Right forelimb (tissue), 1 donor: ENCODE measurements around the gene SMIM14.
"Not testable (repeated sequence)": the region's sequence is repeated elsewhere in the genome, so short reads cannot be mapped to it uniquely, and the experiment has no call there.

Experiments
- DNase-seq: peaks from one replicate; pipeline ENCODE4 v3.0.0-alpha.2; 2018

Gene SMIM14

DNA sequence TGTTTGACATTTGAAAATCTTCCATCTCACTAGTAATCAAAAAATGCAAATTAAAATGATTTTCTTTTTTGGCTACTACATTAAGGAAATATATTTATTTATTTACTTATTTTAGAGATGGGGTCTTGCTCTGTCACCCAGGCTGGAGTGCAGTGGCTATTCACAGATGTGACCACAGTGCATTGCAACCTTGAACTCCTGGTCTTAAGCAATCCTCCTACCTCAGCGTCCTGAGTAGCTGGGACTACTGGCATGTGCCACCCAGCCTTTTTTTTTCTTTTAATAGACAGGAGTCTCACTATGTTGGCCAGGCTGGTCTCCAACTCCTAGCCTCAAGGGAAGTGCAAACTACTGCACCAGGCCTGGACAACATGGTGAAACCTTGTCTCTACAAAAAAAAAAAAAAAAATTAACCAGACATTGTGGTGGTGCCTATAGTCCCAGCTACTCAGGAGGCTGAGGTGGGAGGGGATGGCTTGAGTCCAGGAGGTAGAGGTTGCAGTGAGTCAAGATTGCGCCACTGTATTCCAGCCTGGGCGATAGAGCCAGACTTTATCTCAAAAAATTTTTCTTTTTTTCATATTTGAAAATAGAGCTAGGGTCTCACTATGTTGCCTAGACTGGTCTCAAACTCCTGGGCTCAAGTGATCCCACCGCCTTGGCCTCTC, 4.4 kb upstream of the SMIM14 start:
- DNase-seq = no peak

DNA sequence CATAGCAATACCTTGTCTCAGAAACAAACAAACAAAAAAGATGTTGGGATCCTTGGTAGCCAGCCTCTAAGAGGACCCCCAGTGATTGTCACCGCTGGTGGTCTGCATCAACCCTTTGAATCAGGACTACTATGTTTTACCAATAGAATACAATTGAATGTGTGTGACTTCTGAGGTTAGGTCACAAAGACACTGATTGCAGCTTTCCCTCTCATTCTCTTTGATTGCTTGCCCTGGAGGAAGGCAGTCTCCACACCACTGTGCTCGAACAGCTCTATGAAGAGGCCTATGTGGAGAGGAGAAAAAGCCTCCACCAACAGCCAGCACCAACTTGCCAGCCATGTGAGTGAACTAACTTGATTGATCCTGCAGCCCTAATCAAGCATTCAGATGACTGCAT, 2.8 kb upstream of the SMIM14 start:
- no peak for DNase-seq

DNA sequence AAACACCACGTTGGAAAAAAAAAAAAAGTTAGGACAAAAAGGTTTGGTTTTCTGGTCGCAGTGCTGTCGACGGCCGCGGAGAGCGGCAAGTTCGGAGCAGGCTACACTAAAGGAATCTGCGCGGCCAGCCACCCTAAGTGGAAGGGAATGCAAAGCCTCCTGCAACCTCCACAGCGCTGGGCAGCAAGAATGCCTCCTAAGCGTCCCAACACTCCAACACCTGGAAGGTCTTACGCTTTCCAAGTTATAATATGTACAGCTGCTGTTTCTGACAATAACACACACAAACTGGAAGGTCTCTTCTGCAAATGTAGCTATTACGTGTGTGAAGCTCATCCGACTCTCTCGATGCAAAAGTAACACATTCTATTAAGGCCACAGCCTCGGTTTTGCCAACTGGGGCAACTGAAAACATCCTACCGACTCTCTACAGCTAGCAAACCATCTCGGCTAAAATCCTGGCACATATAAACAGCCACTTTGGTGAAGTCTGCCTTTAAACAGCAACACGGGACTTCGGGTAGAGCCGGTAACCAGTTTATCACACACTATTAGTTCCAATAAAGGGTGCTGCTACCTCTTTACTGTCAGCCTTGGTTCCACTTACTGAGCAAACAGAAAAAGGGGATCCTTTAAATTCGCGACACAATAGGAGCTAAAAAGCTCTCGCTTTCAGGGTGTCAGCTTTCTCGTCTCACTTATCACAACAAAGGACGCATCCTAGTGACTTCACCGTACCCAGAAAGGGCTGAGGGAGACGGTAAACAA, 895 bp downstream of the SMIM14 start:
- DNase-seq = peak; percentile 66

DNA sequence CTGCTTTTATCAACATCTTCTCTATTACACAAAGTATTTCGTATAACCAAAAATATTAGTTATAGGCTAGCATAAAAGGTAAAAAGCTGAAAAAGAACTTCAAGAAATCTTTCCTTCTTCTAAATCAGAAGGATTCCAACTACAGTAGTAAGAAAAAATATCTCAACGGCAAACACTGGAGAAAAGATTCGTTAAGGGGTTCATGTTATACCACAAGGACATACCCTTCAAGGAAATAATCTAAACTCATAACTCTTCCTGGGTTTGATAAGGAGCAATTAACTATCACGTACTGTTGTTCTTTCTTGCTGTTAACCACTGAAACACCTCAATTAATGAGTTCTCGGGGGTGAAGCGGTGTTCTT, 1.5 kb downstream of the SMIM14 start:
- no peak for DNase-seq

DNA sequence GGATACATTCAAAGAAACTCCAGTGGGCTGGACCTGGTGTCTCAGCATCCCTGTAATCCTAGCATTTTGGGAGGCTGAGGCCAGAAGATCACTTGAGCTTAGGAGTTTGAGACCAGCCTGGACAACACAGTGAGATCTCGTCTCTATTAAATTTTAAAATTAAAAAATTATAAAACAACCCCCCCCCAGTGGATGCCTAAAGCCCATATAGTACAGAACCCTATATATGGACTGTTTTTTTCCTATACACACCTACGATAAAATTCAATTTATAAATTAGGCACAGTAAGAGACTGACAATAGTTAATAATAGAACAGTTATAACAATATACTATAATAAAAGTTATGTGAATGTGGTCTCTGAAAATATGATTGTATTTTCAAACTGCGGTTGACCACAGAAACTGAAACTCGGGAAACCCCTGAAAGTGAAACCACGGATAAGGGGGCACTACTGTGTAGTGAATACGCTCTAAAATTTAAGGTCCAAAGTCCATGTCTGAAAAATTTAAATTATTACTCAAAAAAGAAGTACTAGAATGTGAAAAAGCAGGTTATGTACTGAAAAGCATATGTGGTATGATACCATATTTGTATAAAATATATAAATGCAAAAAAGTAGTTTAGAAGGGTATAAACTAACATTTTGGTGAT, 2.0 kb downstream of the SMIM14 start:
- no peak for DNase-seq

DNA sequence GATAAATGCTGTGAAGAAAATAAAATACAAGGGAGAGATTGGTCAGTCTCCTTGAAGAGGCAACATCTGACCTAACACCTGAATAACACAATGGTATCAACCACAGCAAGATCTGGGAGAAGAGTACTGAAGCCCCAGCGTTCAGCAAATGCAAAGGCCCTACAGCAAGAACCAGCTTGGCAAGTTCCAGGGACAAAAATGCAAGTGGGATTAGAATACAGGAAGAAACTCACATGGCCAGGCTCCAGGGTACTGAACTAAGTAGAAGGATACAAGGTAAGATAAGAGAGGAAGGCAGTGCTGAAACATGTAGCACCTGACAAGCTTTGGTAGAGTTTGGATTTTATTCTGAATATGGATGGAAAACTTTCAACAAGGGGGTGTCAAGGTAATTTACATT, 3.6 kb downstream of the SMIM14 start:
- no peak for DNase-seq

DNA sequence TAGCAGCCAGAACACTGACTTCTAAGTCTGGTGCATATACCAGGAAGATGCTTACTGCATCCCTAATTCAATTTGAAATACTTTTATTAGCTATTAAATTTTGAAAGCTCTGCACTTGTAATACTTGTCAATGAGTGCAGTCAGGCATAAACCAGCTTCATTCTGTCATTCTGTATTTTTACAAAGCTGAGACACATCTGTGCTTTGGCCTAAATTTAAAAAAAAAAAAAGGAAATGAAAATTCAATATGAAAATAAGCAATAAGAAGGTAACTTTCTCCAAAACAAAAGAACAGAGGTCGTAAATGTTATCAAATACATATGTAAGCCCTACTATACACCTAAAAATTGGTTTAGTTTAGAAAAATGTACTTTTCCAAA, 7.0 kb downstream of the SMIM14 start:
- no peak for DNase-seq

DNA sequence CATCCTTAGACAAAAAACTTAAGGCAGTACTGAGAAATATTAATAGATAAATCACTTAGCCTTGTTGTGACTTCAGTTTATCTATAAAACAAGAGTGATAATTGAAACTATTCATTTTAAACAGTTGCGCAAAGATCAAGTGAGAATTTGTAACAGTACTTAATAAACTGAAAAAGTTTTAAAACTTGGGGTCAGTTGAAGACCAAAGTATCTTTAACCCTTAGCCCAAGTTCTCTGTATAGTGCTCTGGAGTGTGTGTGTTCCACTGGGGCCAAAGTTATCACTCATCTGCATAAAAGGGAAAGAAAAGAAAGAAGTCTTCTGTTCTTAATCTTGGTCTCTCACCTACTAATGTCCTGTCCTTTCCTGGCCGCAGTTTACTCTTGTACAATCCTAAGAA, 11.3 kb downstream of the SMIM14 start:
- no peak for DNase-seq

DNA sequence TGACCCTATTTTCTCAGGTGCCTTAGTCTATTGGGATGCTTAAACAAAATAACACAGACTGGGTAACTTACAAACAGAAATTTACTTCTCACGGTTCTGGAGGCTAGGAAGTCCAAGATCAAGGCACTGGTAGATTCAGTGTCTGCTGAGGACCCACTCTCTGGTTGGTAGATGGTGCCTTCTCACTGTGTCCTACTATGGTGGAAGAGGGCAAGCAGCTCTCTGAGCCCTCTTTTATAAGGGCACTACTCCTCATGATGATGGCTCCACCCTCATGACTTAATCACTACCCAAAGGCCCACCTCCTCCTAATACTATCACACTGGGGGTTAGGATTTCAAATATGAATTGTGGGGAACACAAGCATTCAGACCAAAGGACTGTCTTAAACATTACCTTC, 11.8 kb downstream of the SMIM14 start:
- DNase-seq = no peak

DNA sequence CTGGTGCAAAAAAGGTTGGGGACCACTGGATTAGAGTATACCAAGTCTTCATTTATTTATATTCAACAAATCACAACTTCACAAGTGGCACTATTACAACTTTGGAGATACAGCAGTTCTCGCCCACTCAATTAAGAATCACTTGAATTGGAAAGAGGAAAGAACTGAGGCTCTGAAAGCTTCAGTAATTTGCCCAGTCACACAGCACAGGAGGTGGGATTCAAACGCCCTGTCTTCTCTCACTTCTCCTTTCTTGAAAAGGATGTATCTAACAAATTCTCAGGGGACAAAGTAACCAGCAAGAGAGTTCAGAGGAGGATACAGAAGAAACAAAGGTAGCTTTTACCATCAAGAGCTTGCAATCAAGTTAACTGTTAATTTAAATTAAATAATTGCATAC, 12.4 kb downstream of the SMIM14 start:
- no peak for DNase-seq

DNA sequence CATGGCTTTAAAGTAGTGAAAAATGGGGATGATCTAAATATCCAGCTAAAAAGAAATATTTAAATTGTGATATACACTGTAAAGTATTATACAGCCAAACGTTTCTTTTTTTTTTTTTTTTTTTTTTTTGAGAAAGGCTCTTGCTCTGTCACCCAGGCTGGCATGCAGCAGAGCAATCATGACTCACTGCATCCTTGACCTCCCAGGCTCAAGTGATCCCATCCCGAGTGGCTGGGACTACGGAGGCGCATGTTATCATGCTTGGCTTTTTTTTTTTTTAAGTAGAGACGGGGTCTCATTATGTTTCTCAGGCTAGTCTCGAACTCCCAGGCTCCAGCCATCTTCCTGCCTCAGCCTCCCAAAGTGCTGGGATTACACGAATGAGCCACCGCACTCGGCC, 17.1 kb downstream of the SMIM14 start:
- DNase-seq = no peak

DNA sequence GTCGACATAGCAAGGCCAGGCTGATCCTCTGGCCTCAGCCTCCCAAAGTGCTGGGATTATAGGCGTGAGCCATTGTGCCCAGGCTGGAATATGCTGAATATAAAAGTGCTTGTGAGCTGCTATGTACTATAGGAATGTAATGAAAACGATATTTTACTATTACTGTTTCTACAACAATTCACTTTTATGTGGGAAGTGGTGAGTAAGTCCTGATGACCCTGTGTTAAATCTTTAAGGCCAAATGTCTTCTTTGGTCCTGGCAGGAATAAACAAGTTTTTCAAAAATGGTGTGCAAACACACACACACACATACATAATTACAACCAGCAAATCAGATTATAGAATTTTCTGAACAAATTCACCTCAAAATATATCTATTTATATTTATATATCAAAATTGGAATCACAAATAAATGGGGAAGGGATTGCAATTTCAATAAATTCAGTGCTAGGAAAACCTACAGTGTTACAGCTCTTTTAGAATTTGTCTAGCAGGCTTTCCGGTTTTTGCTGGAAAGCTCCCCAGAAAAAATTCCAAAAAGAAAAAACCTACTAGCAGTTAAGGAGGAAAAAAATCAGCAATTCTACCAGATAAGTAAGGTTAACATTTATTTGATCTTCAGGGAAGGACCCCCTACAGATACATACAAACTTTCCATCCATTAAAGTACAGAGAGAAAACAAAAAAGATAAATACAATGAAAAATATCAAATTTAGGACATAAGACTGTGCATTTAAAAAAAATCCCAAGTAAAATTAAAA, 17.9 kb downstream of the SMIM14 start:
- DNase-seq = no peak

DNA sequence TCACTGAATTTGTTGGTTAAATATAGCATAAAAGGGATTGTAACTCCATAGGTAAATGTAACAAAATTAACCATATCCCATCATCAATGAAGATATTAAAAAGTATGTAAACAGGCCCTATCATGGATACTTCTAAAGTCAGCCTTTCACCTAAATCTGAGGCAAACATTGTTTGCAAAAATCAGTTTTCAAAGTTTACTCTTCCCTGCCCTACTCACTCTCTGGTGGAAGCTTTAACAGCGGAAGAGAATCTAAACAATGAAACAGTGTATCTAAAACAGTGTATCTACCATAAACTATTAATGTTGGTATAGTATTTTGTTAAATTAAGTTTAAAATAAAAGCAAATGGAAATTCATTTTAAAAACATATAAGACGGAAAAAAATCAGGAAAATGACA, 21.1 kb downstream of the SMIM14 start:
- no peak for DNase-seq

DNA sequence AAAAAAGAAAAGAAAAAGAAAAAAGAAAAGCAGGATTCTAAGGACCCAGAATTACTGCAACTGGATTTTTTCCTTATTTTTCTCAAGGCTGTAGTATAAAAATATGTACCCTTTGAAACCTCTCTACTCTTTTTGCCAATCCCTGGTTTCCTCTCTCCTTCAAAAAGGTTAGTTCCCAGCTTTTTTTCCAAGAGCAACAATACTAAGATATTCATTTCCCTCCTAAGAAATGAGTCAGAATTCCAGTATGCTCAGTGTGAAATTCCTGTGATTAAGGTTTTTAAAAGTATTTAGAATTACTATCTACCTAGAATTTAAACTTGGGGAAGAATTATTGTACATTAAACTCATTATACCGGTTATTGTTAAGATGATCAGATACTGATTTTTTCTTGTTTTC, 22.0 kb downstream of the SMIM14 start:
- DNase-seq = no peak

DNA sequence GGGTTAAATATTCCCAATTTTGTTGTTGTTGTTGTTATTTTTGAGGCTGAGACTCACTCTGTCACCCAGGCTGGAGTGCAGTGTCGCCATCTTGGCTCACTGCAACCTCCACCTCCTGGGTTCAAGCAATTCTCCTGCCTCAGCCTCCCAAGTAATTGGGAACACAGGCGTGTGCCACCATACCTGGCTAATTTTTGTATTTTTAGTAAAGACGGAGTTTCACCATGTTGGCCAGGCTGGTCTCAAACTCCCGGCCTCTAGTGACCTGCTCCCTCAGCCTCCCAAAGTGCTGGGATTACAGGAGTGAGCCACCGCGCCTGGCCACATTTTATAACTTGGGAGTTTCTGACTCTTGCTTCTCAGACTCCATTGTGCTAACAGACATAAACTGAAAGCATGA, 22.6 kb downstream of the SMIM14 start:
- DNase-seq = not testable (repeated sequence)

DNA sequence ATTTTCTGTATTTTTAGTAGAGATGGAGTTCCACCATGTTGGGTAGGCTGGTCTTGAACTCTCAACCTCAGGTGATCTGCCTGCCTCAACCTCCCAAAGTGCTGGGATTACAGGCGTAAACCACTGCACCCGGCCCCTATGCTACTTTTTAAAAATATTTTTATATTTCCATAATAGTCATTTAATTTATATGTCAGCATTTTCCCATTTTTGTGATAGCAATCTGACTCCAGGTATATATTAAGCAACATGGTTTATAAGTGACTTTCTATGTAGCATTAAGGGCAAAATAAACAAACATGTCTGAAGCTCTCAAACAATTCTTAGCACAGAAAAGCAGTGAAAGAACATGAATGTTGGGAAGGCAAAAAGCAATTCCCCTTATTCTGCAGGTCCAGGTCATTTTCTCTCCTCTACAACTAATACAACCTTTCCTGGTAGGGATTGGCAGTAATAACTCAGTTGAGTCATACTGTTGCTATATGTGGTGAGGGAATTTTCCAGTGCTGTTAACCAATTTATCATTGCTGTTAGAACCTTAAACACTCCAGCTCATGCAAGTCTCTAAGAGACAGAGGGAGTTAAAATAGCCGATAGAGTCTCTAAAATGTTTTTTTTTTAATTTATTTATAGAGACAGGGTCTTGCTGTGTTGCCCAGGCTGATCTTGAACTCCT, 24.0 kb downstream of the SMIM14 start:
- DNase-seq = no peak

DNA sequence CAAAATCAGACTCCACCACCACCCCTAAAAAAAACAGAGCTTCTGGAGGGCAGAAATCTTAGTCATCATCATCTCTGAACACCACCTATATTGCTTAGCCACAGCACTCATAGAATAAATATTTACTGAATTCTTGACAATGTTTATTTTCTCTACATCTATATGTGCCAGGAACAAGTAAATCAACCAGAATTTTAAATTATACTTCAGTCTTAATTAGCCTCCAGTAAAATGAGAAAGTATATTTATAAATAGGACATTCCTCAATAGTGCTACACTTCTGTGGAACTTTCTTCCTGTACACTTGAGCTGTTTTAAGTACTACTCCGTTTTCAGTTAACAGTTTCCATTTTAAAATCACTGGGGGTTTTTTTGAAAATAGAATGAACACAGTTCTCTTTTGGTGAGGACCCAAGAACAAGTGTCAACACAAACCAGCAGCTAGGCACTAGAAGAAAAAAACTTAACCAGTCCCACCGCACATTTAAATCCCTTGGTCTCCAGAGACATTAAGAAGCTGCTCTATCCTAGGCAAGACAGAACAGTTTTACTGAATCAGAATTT, 25.5 kb downstream of the SMIM14 start:
- no peak for DNase-seq

DNA sequence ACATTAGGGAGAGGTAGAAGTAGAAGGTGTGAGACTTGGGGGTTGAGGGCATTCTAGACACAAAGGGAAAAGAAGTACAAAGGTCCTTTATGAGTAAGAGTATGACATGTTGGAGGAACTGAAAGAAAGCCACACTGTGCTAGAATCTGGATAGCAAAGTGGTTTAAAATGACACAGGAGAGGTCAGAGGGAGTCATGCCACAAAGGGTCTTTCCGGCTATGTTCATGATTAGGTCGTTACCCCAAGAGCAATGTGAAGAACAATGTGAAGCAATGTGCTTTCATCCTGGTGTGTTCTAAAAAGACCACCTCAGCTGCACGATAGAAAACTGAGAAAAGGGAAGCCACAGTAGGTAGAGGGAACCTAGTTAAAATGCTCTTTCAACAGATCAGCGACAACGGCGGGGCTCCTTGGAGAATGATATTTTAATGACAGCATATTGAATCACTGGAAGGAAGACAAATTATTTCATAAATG, 29.2 kb downstream of the SMIM14 start:
- no peak for DNase-seq

DNA sequence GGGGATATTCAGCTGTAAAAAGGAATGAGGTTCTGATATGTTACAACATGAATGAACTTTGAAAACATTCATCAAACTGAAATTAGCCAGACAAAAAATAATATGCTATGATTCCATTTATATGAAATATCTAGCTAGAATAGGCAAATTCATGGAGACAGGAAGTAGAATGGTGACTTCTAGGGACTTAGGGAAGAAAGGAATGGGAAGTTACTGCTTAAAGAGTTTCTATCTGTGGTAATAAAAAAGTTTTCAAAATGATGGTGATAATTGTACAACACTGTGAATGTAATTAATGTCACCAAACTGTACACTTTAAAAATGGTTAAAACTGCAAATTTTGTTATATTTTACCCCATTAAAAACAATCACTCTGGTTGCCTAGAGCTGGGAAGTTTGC, 30.2 kb downstream of the SMIM14 start:
- no peak for DNase-seq

DNA sequence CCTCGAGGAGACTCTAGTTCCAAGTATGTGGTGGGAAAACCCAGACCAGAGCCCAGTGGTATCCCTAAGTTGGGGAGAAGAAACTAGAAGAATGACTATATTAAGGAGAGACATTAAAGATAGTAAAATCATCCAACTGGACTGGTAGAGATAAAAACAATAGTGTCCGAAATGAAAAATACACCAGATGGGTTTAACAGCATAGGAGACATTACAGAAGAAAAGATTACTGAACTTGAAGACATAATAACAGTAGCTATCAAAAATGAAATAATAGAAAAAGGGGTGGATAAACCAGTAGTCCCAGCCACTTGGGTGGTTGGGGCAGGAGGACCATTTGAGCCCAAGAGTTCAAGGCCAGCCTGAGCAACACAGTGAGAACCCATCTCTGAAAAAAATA, 31.9 kb downstream of the SMIM14 start:
- no peak for DNase-seq

DNA sequence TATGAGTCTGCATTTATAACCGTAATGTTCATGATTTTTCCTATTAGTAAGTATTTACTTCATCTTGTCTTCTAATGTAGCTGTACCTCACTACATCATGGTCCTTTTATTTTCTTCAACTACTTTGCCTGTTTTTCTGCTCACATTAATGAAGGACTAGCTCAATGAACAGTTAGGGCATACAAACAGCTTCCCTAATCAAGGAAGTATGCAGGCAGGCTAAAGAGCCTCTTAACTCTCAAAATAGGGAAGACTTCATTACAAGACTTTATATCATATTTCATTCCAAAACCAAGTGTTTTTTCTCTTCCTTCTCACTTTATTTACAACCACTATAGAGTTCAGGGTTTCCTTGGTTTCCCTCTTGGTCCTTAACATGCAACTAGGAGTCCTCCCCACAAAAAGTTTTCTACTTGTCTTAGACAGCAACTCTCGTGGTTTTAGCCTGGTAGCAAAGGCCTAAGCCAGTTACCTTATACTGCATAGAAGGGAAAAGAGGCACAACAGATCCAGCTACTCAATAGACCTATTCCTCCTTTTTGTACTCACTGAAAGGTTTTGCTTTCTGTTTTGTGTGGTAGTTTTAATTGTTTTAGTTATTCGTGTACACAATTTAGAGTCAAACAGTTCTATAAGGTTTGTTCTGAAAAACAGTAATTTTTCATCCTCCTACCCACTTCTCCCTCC, 40.8 kb downstream of the SMIM14 start:
- no peak for DNase-seq

DNA sequence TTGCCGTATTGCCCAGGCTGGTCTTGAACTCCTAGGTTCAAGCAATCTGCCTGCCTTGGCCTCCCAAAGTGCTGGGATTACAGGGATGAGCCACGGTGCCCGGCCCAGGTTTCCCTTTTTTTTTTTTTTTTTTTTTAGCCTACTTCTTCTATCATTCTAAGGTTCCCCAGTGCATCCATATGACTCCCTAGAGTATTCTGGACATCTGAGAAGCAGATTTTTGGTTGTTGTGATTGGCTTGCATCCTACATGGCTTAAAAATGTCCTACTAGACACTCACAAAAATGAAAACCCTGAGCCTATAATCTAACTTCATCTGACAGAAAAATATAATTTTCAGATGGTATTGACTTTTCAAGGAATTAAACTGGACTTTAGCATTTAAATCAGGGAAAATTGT, 41.7 kb downstream of the SMIM14 start:
- no peak for DNase-seq
